ENCODE results near the gene GPR160.
"Not testable (repeated sequence)": the region's sequence is repeated elsewhere in the genome, so short reads cannot be mapped to it uniquely, and the experiment has no call there.

Gene GPR160, protein sequence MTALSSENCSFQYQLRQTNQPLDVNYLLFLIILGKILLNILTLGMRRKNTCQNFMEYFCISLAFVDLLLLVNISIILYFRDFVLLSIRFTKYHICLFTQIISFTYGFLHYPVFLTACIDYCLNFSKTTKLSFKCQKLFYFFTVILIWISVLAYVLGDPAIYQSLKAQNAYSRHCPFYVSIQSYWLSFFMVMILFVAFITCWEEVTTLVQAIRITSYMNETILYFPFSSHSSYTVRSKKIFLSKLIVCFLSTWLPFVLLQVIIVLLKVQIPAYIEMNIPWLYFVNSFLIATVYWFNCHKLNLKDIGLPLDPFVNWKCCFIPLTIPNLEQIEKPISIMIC

GRCh38 chr3:170037463-170038433 lies at the start of gene GPR160:
Gene GPR160 (plus strand): TSS chr3:170037995. CDS start chr3:170083973, 45,978 bp downstream.
- DNase-seq = peak; percentile 23 to 51

DNA sequence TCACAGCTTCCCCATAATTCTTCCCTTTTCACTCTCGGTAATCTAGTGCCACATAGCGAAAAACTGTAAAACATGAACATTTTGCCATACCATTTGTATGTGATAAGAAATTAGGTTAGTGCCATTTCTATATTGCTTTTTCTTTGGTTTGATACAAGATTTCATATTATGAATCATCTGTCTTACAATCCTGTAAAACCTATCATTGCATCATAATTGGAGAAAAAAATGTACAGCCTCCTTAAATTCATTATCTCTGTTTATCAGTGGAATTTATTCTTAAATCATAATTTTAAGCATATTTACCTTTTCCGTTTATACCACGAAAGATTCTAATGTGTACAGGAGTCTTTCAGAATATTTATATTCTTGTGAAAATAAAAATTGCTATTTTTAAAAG lies 47.4 kb upstream of the GPR160 start:
- no peak for DNase-seq

- no peak for DNase-seq
These were observed 45.6 kb upstream of the GPR160 start for GRCh38 chr3:169992156-169992555.

- DNase-seq = no peak
These were observed 45.0 kb upstream of the GPR160 start for GRCh38 chr3:169992781-169993180.

GRCh38 chr3:169993761-169994160 lies 44.0 kb upstream of the GPR160 start:
- no peak for DNase-seq

GRCh38 chr3:169996063-169996462 lies 41.7 kb upstream of the GPR160 start:
- DNase-seq = no peak

- no peak for DNase-seq
These were observed 39.1 kb upstream of the GPR160 start for GRCh38 chr3:169998668-169999131.

DNA sequence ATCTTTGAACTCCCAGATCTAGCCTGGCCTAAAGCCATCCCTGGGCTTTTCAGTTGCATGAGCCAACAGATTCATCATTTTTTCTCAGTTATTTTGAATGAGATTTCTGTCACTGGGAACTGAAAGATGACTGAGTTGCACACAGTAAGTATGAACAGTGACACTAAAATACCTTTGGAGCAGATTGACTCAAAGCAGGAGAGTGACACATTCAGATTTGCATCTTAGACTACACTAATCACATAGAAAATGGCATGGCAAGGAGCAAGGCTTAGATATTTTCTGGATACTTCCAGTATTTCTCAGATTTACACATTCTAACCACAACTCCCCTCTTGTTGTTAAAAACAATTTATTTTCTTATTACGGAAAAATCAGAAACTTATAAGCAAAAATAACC lies 38.4 kb upstream of the GPR160 start:
- no peak for DNase-seq

DNA sequence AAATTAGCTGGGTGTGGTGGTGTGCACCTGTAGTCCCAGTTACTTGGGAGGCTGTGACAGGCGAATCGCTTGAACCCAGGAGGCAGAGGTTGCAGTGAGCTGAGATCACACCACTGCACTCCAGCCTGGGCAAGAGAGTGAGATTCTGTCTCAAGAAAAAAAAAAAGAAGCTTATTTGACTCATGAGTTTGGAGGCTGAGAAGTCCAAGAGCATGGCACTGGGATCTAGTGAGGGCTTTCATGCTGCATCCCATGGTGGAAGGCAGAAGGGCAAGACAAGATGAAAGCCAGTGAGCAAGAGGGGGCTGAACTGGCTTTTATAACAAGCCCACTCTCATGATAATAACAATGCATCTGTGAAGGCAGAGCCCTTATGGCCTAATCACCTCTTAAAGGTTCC lies 37.7 kb upstream of the GPR160 start:
- DNase-seq = no peak

GRCh38 chr3:170002231-170002630 lies 35.6 kb upstream of the GPR160 start:
- no peak for DNase-seq

- DNase-seq = peak in 1 of 2 donors; percentile 30
These were observed 34.9 kb upstream of the GPR160 start for GRCh38 chr3:170002879-170003278.

DNA sequence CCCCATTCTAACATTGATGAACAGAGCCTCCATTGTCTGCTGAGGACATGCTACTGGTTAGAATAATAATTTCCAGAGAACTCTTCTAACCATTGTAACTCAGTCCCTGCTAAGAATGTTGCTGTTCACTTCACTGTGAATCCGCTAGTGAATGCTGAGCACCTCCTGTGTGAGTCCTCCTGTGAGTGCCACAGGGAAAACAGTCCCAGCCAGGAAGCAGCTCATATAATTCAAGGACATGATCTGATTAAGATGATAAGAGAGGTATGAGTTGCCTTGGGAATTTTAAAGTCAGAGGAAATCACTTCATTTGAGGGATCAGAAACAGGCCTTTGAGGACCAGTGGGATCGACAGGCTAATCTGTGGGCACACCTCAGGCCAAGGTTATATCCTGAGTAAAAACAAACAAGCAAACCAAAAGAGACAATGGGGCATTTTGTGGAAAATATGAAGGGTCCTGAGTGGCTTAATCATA lies 33.9 kb upstream of the GPR160 start:
- DNase-seq = no peak

DNA sequence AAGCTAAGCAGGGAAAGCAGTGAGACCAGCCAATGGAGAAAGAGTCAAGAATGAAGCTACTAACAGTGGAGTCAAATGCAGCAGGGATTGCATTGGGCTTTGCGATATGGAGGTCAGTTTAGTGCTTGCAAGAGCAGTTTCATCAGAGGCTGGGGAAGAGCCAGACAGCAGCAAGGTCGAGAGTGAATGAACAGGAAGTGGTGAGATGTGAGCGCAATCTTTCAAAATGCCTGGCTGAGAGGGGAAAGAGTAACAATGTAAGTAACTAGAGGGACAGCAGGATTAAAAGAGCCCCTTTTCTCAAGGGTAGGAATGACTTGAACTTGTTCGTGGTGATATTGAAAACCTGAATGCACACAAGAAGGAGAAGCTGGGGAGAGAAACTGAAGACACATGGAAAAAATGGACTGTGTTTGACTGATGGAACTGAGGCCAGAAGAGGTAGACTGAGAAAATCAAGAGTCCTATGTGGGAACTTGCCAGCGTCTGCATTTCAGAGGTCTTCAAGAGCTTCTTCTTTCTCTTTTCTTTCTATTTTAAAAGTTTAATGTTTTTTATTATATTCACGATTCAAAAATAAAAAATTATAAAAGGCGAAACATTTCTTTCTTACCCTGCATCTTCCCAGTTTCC lies 30.6 kb upstream of the GPR160 start:
- peak in 1 of 2 donors; percentile 67 for DNase-seq

- no peak for DNase-seq
These were observed 27.3 kb upstream of the GPR160 start for GRCh38 chr3:170010498-170010897.

DNA sequence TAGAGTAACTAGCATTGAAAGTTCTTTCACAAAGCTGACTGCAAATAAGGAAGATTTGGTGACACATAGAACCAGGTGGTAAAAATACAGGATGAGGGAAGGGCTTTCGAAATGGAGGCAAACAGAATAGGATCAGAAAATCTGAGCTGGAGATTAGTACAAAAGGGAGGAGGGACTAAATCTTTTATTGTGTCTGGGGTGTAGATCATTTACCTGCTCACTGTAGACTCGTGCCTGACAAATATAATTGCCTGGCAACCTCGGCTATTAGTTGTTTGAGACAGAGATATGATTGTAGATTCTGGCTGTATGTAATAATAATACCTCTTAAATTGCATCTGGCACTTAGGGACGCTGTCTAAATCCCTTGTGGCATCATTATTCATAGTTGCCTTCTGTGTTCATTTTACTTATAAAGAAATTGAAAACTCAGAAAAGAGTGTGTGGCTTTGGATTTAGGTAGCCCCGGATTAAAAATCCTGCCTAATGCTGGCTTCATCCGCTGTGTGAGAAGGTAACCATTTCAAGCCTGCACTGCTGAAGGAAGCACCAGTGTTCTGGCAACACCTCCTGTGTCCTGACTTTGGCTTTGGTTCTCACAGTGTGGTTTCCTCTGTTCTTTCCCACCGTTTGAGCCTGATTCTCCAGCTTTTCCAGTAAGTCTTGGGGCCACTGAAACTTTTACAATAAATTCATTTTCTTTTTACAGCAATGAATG lies 25.0 kb upstream of the GPR160 start:
- DNase-seq = no peak

- no peak for DNase-seq
These were observed 21.7 kb upstream of the GPR160 start for GRCh38 chr3:170016057-170016456.

DNA sequence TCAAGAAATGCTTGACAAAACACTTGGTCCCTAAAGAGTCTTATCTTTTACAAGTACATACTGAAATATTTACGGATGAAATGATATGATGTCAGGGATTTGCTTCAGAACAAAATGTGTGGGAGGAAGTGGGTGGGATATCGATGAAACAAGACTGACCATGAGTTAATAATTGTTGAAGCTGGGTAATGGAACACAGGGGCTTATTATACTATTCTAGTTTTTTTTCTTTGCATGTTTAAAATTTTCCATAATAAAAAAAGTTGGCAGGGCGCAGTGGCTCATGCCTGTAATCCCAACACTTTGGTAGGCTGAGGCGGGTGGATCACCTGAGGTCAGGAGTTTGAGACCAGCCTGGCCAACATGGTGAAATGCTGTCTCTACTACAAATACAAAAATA lies 18.5 kb upstream of the GPR160 start:
- DNase-seq = not testable (repeated sequence)

GRCh38 chr3:170021083-170021482 lies 16.7 kb upstream of the GPR160 start:
- DNase-seq = no peak

- no peak for DNase-seq
These were observed 15.5 kb upstream of the GPR160 start for GRCh38 chr3:170022336-170022735.

DNA sequence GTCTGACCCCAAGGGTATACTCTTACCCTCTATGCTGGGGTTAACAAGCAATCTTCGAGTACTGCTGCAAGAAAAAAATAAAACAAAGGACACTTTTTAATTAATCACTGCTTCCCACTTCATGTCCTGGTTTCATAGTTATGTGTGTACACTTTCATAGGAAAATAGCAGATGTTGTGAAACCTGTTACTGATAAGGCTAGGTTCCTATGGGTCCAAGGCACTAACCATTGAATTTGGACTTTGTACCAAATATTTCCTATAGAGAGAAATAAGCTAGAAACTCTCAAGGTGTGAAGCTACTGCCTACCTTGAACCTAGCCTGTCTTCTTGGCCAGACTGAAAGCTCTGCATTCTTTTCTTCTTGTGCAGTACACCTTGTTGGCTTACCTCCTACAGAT lies 14.6 kb upstream of the GPR160 start:
- no peak for DNase-seq

DNA sequence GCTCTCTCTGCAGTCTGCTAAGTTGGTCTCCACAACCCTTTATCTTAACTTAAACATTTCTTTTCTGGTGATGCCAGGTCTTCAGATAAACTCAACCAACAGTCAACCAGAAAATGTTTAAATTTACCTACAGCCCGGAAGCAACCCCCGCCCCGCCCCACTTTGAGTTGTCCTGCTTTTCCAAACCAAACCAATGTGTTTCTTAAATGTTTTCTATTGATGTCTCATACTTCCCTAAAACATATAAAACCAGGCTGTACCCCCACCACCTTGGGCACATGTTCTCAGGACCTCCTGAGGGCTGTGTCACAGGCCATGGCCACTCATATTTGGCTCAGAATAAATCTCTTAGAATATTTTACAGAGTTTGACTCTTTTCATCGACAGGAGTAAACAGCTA lies 13.2 kb upstream of the GPR160 start:
- no peak for DNase-seq

All from bone marrow (tissue), 2 donors.